MCF 10A (cell line): ENCODE data around the gene CACNB2. TPM values are rescaled to one million over a fixed set of nuclear protein-coding genes. Genes with fewer than 3 reads are reported as not detected.

Source experiments
- BruUV-seq: library from RNA; stranded (reverse); fragments of 400-500 nt; replicated peaks from 2 replicates; lab custom pipeline; 2021; lab: Mats Ljungman, UMichigan
- CTCF ChIA-PET: fragments of 300-600 bp; sonication (Branson Sonifier 250); formaldehyde crosslinking; extraction: SDS; loops from one replicate; lab custom pipeline; 2021; ENCODE audit warnings: antibody characterized with exemption, inconsistent platforms; lab: Yijun Ruan, JAX
- POLR2A ChIA-PET: fragments of 300-600, 350-650 bp; sonication (Branson Sonifier 250); formaldehyde crosslinking; extraction: SDS; loops from one replicate; lab custom pipeline; 2020; ENCODE audit warnings: antibody characterized with exemption, inconsistent platforms; lab: Yijun Ruan, JAX
- DNase-seq: peaks from one replicate; pipeline ENCODE4 v3.0.0-alpha.2; 2018; ENCODE audit not compliant: unreplicated experiment
- H3K27ac Mint-ChIP-seq: one replicate; pipeline ENCODE4 v1.8.0; 2022; ENCODE audit warnings: mild to moderate bottlenecking, low read depth, mixed read lengths; ENCODE audit not compliant: unreplicated experiment
- H3K27me3 Mint-ChIP-seq: one replicate; pipeline ENCODE4 v1.8.0; 2022; ENCODE audit warnings: mixed read lengths; ENCODE audit not compliant: insufficient read depth, unreplicated experiment
- H3K36me3 Mint-ChIP-seq: one replicate; pipeline ENCODE4 v1.8.0; 2022; ENCODE audit warnings: mild to moderate bottlenecking, moderate library complexity, mixed read lengths; ENCODE audit not compliant: insufficient read depth, unreplicated experiment
- H3K4me1 Mint-ChIP-seq: one replicate; pipeline ENCODE4 v1.8.0; 2022; ENCODE audit warnings: mixed read lengths; ENCODE audit not compliant: insufficient read depth, unreplicated experiment
- H3K4me3 Mint-ChIP-seq: one replicate; pipeline ENCODE4 v1.8.0; 2022; ENCODE audit warnings: mild to moderate bottlenecking, moderate library complexity, mixed read lengths; ENCODE audit not compliant: unreplicated experiment
- H3K9me3 Mint-ChIP-seq: one replicate; pipeline ENCODE4 v1.8.0; 2022; ENCODE audit warnings: mixed read lengths; ENCODE audit not compliant: unreplicated experiment
- CTCF ChIP-seq: fragments of 200-600 bp; IDR thresholded peaks from one replicate; pipeline ENCODE4 v1.8.0; 2022; ENCODE audit warnings: antibody characterized with exemption, mild to moderate bottlenecking; ENCODE audit not compliant: unreplicated experiment
- intact Hi-C: fragments of 100-400 bp; cut with micrococcal nuclease; formaldehyde crosslinking; loops from 2 replicates; pipeline ENCODE4 v1.14.1; 2022
- total RNA-seq: library from RNA; stranded (reverse); gene quantifications from 2 replicates; pipeline ENCODE4 v1.2.3, GENCODE V29; 2022

Gene CACNB2
- total RNA-seq, 1 experiment from 2014 or later, result 3.3 TPM

- no peaks in the 10 kb centered on the region for H3K36me3 Mint-ChIP-seq
- H3K27ac Mint-ChIP-seq, result no peak overlapping the region
- peaks cover 5% of the 10 kb centered on the region for H3K4me1 Mint-ChIP-seq
- POLR2A ChIA-PET, result interaction anchor here (0.6 kb wide), 1 partner anchor 22 kb away, joined by 4 read pairs; no protein-coding TSS in a partner anchor
- no peak for TF ChIP-seq CTCF
- H3K4me3 Mint-ChIP-seq, result no peak overlapping the region
- BruUV-seq, result no TSS peak
- CTCF ChIA-PET, result interaction anchor here (0.6 to 1.4 kb wide), 6 partner anchors 14 to 355 kb away, joined by 3 to 4 read pairs (median 3); no protein-coding TSS in a partner anchor
- no peak for DNase-seq
- no peaks in the 10 kb centered on the region for H3K9me3 Mint-ChIP-seq
- intact Hi-C loops, result no loop called here
- H3K27me3 Mint-ChIP-seq, result no peaks in the 10 kb centered on the region
These were observed 62.6 kb downstream of the CACNB2 start for GRCh38 chr10:18202680-18203460.

- peaks cover 5% of the 10 kb centered on the region for H3K4me1 Mint-ChIP-seq
- BruUV-seq, result no TSS peak
- H3K4me3 Mint-ChIP-seq, result no peak overlapping the region
- no peaks in the 10 kb centered on the region for H3K9me3 Mint-ChIP-seq
- ChIA-PET POLR2A (interaction anchor here (0.6 kb wide), 1 partner anchor 21 kb away, joined by 4 read pairs; no protein-coding TSS in a partner anchor), CTCF (interaction anchor here (0.6 to 1.4 kb wide), 7 partner anchors 13 to 791 kb away, joined by 3 to 4 read pairs (median 3); no protein-coding TSS in a partner anchor)
- no peak for TF ChIP-seq CTCF
- H3K36me3 Mint-ChIP-seq, result no peaks in the 10 kb centered on the region
- no peak for DNase-seq
- H3K27me3 Mint-ChIP-seq, result no peaks in the 10 kb centered on the region
- H3K27ac Mint-ChIP-seq, result no peak overlapping the region
- intact Hi-C loops, result no loop called here
These were observed 63.2 kb downstream of the CACNB2 start for GRCh38 chr10:18203471-18203870.

GRCh38 chr10:18204039-18204835 is 64.0 kb downstream of the CACNB2 start:
- Mint-ChIP-seq H3K4me1 (peaks cover 5% of the 10 kb centered on the region), H3K27me3 (no peaks in the 10 kb centered on the region), H3K4me3 (no peak overlapping the region), H3K27ac (no peak overlapping the region), H3K36me3 (no peaks in the 10 kb centered on the region), H3K9me3 (no peaks in the 10 kb centered on the region)
- POLR2A ChIA-PET, result no interaction called here
- intact Hi-C loops, result no loop called here
- CTCF ChIA-PET, result interaction anchor here (0.6 to 0.7 kb wide), 2 partner anchors 680 to 792 kb away, joined by 3 to 4 read pairs; no protein-coding TSS in a partner anchor
- no peak for TF ChIP-seq CTCF
- DNase-seq, result no peak
- BruUV-seq, result no TSS peak
